CD4-positive, CD25-positive, alpha-beta regulatory T cell (primary cell): ENCODE data around the gene MAP3K4. TPM values are rescaled to one million over a fixed set of nuclear protein-coding genes. Genes with fewer than 3 reads are reported as not detected.

ENCODE experiments used
- ATAC-seq, 2 donors: fragments of 150-1000 bp; cut with Tn5 transposase; one replicate each; pipeline ENCODE4 v1.10.0; 2021; ENCODE audit warnings: low read depth in 2 of 2, moderate number of reproducible peaks in 2 of 2, moderate library complexity in 1 of 2
- DNase-seq, 3 donors: peaks; one replicate each; pipeline versions ENCODE4 v3.0.0 to v3.0.0-alpha.2; 2012 to 2022; ENCODE audit warnings: mixed read lengths in 1 of 3
- H3K27ac ChIP-seq: one replicate; pipeline ENCODE4 v1.7.0; 2013; ENCODE audit warnings: mild to moderate bottlenecking, low read length; ENCODE audit not compliant: insufficient read depth, poor library complexity, severe bottlenecking
- H3K27me3 ChIP-seq: one replicate; pipeline ENCODE4 v1.7.0; 2013; ENCODE audit warnings: low read length; ENCODE audit not compliant: control insufficient read depth, insufficient read depth
- H3K36me3 ChIP-seq: one replicate; pipeline ENCODE4 v1.7.0; 2013; ENCODE audit warnings: mild to moderate bottlenecking, low read length, moderate library complexity; ENCODE audit not compliant: control insufficient read depth, insufficient read depth
- H3K4me1 ChIP-seq: 2 replicates; pipeline ENCODE4 v1.7.0; 2013; ENCODE audit warnings: mild to moderate bottlenecking, low read length; ENCODE audit not compliant: insufficient read depth, control insufficient read depth, poor library complexity, severe bottlenecking
- H3K4me3 ChIP-seq: one replicate; pipeline ENCODE4 v1.7.0; 2013; ENCODE audit warnings: low read depth, mild to moderate bottlenecking, low read length, moderate library complexity
- H3K9me3 ChIP-seq, 2 experiments: 1 replicate in 1 of 2; 2 replicates in 1 of 2; pipeline ENCODE4 v1.7.0; 2013; ENCODE audit warnings: low read length in 2 of 2, mild to moderate bottlenecking in 1 of 2, moderate library complexity in 1 of 2; ENCODE audit not compliant: control insufficient read depth in 2 of 2
- H3K27ac Mint-ChIP-seq, 3 donors: one replicate each; pipeline ENCODE4 v1.8.0; 2020 to 2022; ENCODE audit warnings: mild to moderate bottlenecking in 3 of 3, mixed read lengths in 3 of 3, moderate library complexity in 2 of 3
- H3K27me3 Mint-ChIP-seq: one replicate; pipeline ENCODE4 v1.8.0; 2022; ENCODE audit warnings: mild to moderate bottlenecking, mixed read lengths
- H3K36me3 Mint-ChIP-seq: one replicate; pipeline ENCODE4 v1.8.0; 2020; ENCODE audit warnings: mixed read lengths
- H3K4me1 Mint-ChIP-seq, 4 donors: one replicate each; pipeline ENCODE4 v1.8.0; 2020 to 2022; ENCODE audit warnings: mixed read lengths in 4 of 4, mild to moderate bottlenecking in 1 of 4
- H3K4me3 Mint-ChIP-seq, 4 donors: one replicate each; pipeline ENCODE4 v1.8.0; 2020 to 2022; ENCODE audit warnings: mild to moderate bottlenecking in 4 of 4, mixed read lengths in 4 of 4, moderate library complexity in 3 of 4
- H3K9me3 Mint-ChIP-seq, 7 donors: one replicate each; pipeline ENCODE4 v1.8.0; 2020 to 2022; ENCODE audit warnings: mixed read lengths in 7 of 7, mild to moderate bottlenecking in 3 of 7, moderate library complexity in 2 of 7
- polyA plus RNA-seq, 4 donors: library from polyadenylated mRNA; unstranded; fragments of 300-500 nt; fragmentation: Illumina TruSeq; gene quantifications; one replicate each; pipeline ENCODE4 v1.2.3, GENCODE V29; 2021
- total RNA-seq: library from RNA; stranded (reverse); gene quantifications from one replicate; pipeline ENCODE4 v1.2.3, GENCODE V29; 2022

The MAP3K4 gene
- total and polyA plus RNA-seq, 5 donors from 2014 or later: 7.1 to 61.5 (median 12.8) TPM

- Mint-ChIP-seq H3K9me3 (no peaks in the 10 kb centered on the region), H3K4me3 (no peak overlapping the region), H3K27ac (no peak overlapping the region), H3K36me3 (peaks cover 22% of the 10 kb centered on the region), H3K4me1 (peaks cover 15 to 31% (median 23%) of the 10 kb centered on the region in 4 donors), H3K27me3 (no peaks in the 10 kb centered on the region)
- Histone ChIP-seq H3K4me1 (no peaks in the 10 kb centered on the region), H3K4me3 (no peak overlapping the region), H3K36me3 (peaks cover 7% of the 10 kb centered on the region), H3K27ac (no peak overlapping the region), H3K27me3 (no peaks in the 10 kb centered on the region), H3K9me3 (no peaks in the 10 kb centered on the region)
- ATAC-seq: no peak
- no peak for DNase-seq
Observed at GRCh38 chr6:161054876-161055275, 63.3 kb downstream of the MAP3K4 start.

DNA sequence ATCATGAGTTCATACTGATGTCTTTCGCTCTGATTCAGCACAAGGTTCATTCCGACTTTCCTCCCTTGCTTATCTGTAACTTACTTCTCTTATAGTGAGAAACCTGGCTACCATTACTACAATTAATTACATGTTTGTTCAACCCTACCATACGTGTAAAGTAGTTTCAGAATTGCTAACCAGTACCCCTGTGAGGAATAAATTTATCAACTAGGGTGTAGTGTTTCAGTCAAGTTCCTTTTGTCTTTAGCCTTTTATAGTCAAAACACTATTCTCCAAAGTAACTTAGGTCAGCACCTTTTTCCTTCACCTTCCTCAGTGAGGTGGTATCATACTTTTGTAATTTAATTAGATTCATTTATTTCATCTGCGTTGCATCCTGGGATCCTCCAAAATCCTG, 64.9 kb downstream of the MAP3K4 start:
- Mint-ChIP-seq H3K27ac (peak overlapping the region in 1 of 3 donors; percentile 43), H3K4me1 (peaks cover 4 to 25% (median 15%) of the 10 kb centered on the region in 4 donors), H3K4me3 (no peak overlapping the region), H3K36me3 (peaks cover 20% of the 10 kb centered on the region), H3K27me3 (no peaks in the 10 kb centered on the region), H3K9me3 (no peaks in the 10 kb centered on the region)
- H3K4me3 ChIP-seq: no peak overlapping the region
- no peaks in the 10 kb centered on the region for H3K9me3 ChIP-seq
- H3K27me3 ChIP-seq: no peaks in the 10 kb centered on the region
- no peak overlapping the region for H3K27ac ChIP-seq
- H3K36me3 ChIP-seq: peaks cover 8% of the 10 kb centered on the region
- DNase-seq: no peak
- no peak for ATAC-seq
- no peaks in the 10 kb centered on the region for H3K4me1 ChIP-seq

GRCh38 chr6:161057103-161058091, 65.8 kb downstream of the MAP3K4 start:
- peaks cover 16% of the 10 kb centered on the region for H3K36me3 Mint-ChIP-seq
- Histone ChIP-seq H3K9me3 (no peaks in the 10 kb centered on the region), H3K27me3 (no peaks in the 10 kb centered on the region), H3K27ac (peak overlapping the region; percentile 17), H3K4me1 (no peaks in the 10 kb centered on the region), H3K4me3 (no peak overlapping the region), H3K36me3 (peaks cover 7% of the 10 kb centered on the region)
- no peaks in the 10 kb centered on the region for H3K27me3 Mint-ChIP-seq
- ATAC-seq: no peak
- H3K27ac Mint-ChIP-seq: no peak overlapping the region
- no peaks in the 10 kb centered on the region for H3K9me3 Mint-ChIP-seq
- no peak for DNase-seq
- H3K4me1 Mint-ChIP-seq: peaks cover 4 to 30% (median 18%) of the 10 kb centered on the region in 4 donors
- H3K4me3 Mint-ChIP-seq: no peak overlapping the region

DNA sequence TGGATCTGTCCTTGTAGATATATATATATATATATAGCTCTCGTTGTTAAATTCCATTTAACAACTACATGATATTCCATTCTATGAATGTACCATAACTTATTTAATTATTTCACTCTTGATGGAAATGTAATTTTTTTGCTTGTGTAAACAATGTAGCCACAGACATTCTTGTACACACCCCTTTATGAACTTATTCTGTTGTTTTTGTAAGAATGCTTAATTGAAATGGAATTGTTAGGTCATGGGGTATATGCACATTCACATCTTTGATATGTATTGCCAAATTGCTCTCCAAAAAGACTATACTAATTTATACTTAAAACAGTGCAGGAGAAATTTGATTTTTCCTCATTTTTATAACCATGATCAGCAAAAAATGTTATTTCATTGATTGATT, 67.2 kb downstream of the MAP3K4 start:
- no peak overlapping the region for H3K4me3 Mint-ChIP-seq
- no peaks in the 10 kb centered on the region for H3K9me3 ChIP-seq
- H3K36me3 Mint-ChIP-seq: peaks cover 14% of the 10 kb centered on the region
- no peaks in the 10 kb centered on the region for H3K27me3 Mint-ChIP-seq
- H3K4me1 Mint-ChIP-seq: peaks cover 8 to 31% (median 24%) of the 10 kb centered on the region in 4 donors
- H3K4me3 ChIP-seq: no peak overlapping the region
- no peaks in the 10 kb centered on the region for H3K4me1 ChIP-seq
- H3K9me3 Mint-ChIP-seq: no peaks in the 10 kb centered on the region
- peaks cover 3% of the 10 kb centered on the region for H3K36me3 ChIP-seq
- no peak for ATAC-seq
- H3K27me3 ChIP-seq: no peaks in the 10 kb centered on the region
- no peak overlapping the region for H3K27ac Mint-ChIP-seq
- no peak overlapping the region for H3K27ac ChIP-seq
- DNase-seq: no peak

DNA sequence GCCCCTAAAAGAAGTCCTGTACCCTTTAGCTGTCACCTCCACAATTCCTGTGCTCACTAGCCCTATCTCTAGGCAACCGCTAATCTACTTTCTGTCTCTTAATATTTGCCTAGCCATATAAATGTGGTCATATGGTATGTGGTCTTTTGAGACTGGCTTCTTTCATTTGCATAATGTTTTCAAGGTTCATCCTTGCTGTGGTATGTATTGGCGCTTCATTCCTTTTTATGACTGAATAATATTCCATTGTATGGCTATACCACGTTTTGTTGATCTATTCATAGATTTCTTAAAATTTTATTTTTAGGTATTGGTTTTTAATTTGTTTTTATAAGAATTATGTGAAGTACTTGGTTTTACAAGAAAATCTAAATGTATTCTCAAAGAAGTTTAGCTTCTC, 70.0 kb downstream of the MAP3K4 start:
- Histone ChIP-seq H3K4me1 (no peaks in the 10 kb centered on the region), H3K27ac (no peak overlapping the region), H3K27me3 (no peaks in the 10 kb centered on the region), H3K36me3 (peaks cover 3% of the 10 kb centered on the region), H3K4me3 (no peak overlapping the region), H3K9me3 (no peaks in the 10 kb centered on the region)
- Mint-ChIP-seq H3K4me3 (no peak overlapping the region), H3K9me3 (no peaks in the 10 kb centered on the region), H3K27ac (no peak overlapping the region), H3K27me3 (no peaks in the 10 kb centered on the region), H3K36me3 (peaks cover 8% of the 10 kb centered on the region), H3K4me1 (peaks cover 4 to 25% (median 21%) of the 10 kb centered on the region in 4 donors)
- ATAC-seq (no peak), DNase-seq (no peak)

DNA sequence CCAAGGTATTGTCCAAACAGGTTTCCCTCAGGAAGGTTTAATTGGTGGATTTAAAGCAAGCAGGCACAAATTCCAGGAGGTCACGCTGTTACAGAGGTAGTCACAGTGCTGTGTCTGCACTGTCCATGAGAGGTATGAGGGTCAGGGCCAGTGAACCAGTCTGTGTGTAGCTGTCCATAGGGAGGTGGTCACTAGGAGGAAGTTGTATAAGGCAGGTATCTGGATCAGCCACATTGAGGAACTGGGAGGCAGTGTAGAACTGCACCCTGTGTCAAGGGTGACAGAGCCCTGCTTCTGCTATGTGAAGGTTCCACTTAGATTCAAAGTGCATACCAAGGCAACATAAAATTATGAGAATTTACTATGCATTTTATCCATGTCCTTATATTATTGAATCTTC, 73.3 kb downstream of the MAP3K4 start:
- ATAC-seq: no peak
- no peaks in the 10 kb centered on the region for H3K9me3 ChIP-seq
- Mint-ChIP-seq H3K36me3 (peaks cover 4% of the 10 kb centered on the region), H3K27ac (no peak overlapping the region), H3K4me3 (no peak overlapping the region), H3K4me1 (peaks cover 4 to 17% (median 13%) of the 10 kb centered on the region in 4 donors), H3K27me3 (no peaks in the 10 kb centered on the region), H3K9me3 (peaks cover 0 to 2% (median 0%) of the 10 kb centered on the region in 7 donors)
- no peak for DNase-seq
- no peak overlapping the region for H3K27ac ChIP-seq
- H3K36me3 ChIP-seq: peaks cover 3% of the 10 kb centered on the region
- no peak overlapping the region for H3K4me3 ChIP-seq
- H3K27me3 ChIP-seq: no peaks in the 10 kb centered on the region
- H3K4me1 ChIP-seq: no peaks in the 10 kb centered on the region

DNA sequence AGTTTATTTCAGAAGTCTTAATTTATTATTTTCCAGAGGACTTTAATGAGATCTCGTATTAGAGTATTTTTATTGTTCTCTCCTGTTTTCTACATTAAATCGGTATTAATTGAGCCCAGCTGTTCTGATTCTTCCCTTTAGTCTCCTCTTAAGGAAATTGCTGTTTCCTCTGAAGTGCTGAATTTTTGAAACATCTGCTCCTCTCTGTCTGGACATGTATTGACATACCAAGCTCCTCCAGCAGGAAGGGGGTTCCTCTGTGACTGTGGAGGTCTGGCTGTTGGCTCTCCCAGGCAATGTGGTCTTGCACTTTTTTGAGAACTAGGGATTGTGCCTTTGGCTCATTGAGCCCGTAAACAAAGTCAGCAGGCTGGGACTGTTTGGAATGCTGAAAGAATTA, 74.9 kb downstream of the MAP3K4 start:
- DNase-seq (no peak), ATAC-seq (no peak)
- Mint-ChIP-seq H3K27me3 (no peaks in the 10 kb centered on the region), H3K36me3 (peaks cover 9% of the 10 kb centered on the region), H3K4me1 (peaks cover 4 to 17% (median 15%) of the 10 kb centered on the region in 4 donors), H3K9me3 (peaks cover 0 to 2% (median 0%) of the 10 kb centered on the region in 7 donors), H3K4me3 (no peak overlapping the region), H3K27ac (no peak overlapping the region)
- no peaks in the 10 kb centered on the region for H3K9me3 ChIP-seq
- H3K27ac ChIP-seq: no peak overlapping the region
- H3K4me3 ChIP-seq: no peak overlapping the region
- peaks cover 12% of the 10 kb centered on the region for H3K36me3 ChIP-seq
- H3K4me1 ChIP-seq: no peaks in the 10 kb centered on the region
- H3K27me3 ChIP-seq: no peaks in the 10 kb centered on the region
